ENCODE data around the gene SPDYE2.
"Not testable (repeated sequence)": the region's sequence is repeated elsewhere in the genome, so short reads cannot be mapped to it uniquely, and the experiment has no call there.

The SPDYE2 gene

GRCh38 chr7:102611675-102612325, 60.8 kb downstream of the SPDYE2 start:
- Mint-ChIP-seq H3K4me3 (peak overlapping the region; percentile 57), H3K27ac (peak overlapping the region; percentile 58)
- not testable (repeated sequence) for H3K9me3 Mint-ChIP-seq, H3K27me3 Mint-ChIP-seq, H3K36me3 Mint-ChIP-seq, H3K4me1 Mint-ChIP-seq, ATAC-seq
